Lower leg skin (tissue), 3 donors: ENCODE results near the gene SLC6A7.

Experiments
- CTCF ChIP-seq, 3 donors: fragments of 450-650 bp; IDR thresholded peaks; one replicate each; pipeline ENCODE4 v1.5.1; 2016; ENCODE audit warnings: antibody characterized with exemption in 3 of 3, mild to moderate bottlenecking in 3 of 3, moderate library complexity in 2 of 3
- POLR2A ChIP-seq, 2 donors: fragments of 450-650 bp; IDR thresholded peaks; one replicate each; pipeline ENCODE4 v1.6.1; 2016 to 2017; ENCODE audit warnings: antibody characterized with exemption in 2 of 2, mild to moderate bottlenecking in 1 of 2, moderate library complexity in 1 of 2

- no peak for TF ChIP-seq POLR2A (IDR thresholded peaks at IDR 0.05)
- TF ChIP-seq CTCF (IDR thresholded peaks at IDR 0.05), result no peak
These were observed 46.3 kb upstream of the SLC6A7 start for GRCh38 chr5:150143350-150144245.
